Upper lobe of left lung (tissue), 4 donors: Measurements from ENCODE around the gene DIAPH3.

Experiments
- EP300 ChIP-seq, 4 donors: sonication (generic); formaldehyde crosslinking; IDR thresholded peaks; one replicate each; pipeline ENCODE4 v1.5.1; 2017; ENCODE audit warnings: antibody characterized with exemption in 4 of 4, control low read depth in 2 of 4
- POLR2A ChIP-seq, 4 donors: fragments of 450-650 bp; IDR thresholded peaks; one replicate each; pipeline ENCODE4 v1.5.1; 2016 to 2017; ENCODE audit warnings: antibody characterized with exemption in 4 of 4, mild to moderate bottlenecking in 2 of 4
- TF ChIP-seq, protein P1 (sequence below), 6 experiments: fragments of 450-650 bp in 4 of 6; fragments of 200-600 bp in 2 of 6; sonication (generic) in 2 of 6; IDR thresholded peaks; one replicate each; pipeline ENCODE4 v1.5.1; 2016 to 2019; ENCODE audit warnings: antibody characterized with exemption in 6 of 6

DNA sequence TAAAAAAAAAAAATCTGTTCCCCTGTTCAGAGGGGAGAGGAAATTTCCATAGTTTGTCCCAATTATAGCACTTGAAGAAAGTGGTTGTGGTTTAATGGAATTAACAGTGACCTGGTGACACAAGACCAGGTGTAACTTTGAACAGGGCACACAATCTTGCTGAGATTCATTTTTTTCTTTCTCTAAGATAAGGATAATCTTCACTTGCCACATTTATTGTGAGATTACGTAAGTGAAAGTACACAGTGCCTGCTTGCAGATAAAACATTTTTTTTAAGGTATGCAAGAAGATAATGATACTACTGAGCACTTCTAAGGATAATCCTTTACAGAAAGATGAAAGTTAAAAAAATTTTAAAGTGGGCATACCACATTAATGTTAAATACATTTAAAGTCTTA, 448.1 kb downstream of the DIAPH3 start:
- TF ChIP-seq POLR2A (IDR thresholded peaks at IDR 0.05) (no peak), EP300 (IDR thresholded peaks at IDR 0.05) (no peak)
- TF ChIP-seq, protein P1, sequence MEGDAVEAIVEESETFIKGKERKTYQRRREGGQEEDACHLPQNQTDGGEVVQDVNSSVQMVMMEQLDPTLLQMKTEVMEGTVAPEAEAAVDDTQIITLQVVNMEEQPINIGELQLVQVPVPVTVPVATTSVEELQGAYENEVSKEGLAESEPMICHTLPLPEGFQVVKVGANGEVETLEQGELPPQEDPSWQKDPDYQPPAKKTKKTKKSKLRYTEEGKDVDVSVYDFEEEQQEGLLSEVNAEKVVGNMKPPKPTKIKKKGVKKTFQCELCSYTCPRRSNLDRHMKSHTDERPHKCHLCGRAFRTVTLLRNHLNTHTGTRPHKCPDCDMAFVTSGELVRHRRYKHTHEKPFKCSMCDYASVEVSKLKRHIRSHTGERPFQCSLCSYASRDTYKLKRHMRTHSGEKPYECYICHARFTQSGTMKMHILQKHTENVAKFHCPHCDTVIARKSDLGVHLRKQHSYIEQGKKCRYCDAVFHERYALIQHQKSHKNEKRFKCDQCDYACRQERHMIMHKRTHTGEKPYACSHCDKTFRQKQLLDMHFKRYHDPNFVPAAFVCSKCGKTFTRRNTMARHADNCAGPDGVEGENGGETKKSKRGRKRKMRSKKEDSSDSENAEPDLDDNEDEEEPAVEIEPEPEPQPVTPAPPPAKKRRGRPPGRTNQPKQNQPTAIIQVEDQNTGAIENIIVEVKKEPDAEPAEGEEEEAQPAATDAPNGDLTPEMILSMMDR (IDR thresholded peaks at IDR 0.05): no peak
